Measurements from ENCODE around the gene PIK3R2.

DNA sequence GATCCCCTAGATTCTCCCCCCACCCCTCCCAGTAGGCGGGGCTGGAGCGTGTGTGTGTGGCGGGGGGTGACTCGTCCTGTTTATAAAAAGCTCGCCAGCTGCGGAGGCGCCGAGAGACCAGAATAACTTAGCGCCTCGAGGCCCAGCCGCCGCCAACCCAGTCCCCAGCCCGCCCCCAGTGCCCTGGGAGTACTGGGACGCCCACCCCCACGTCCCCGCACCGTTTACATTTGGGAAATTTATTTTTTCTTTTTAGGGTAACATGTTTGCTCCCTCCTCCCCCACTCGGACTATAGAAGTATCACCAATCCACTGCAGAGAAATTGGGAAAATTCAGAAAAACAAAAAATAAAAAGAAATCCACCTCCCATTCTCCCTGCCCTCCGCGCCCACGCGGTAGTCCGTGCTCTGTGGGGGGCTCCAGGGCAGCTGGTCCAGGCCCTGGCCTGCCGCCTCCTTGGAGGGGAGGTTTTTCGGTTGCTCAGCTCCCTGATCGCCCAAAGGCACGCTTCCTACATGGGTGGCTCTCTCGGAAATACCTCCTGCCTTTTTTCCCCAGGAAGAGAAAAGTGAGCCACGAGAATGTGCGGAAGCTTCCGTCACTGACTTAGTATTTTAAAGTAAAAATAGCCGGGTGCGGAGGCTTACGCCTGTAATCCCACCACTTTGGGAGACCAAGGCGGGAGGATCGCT, 52.4 kb downstream of the PIK3R2 start:
- TF ChIP-seq EZH2 (IDR thresholded peaks at IDR 0.05; ENCODE audit: insufficient read depth, poor library complexity, severe bottlenecking) (no peak), EZH2phosphoT487 (IDR thresholded peaks at IDR 0.05; ENCODE audit: insufficient read depth, low read depth) (no peak)
